GOT3 (cell line): ENCODE results near the gene TCF7.

Source experiments
- DNase-seq: peaks from one replicate; lab custom pipeline; 2025; ENCODE audit warnings: mixed read lengths; lab: John Stamatoyannopoulos, UW

Gene TCF7

GRCh38 chr5:134113363-134113889, 1.1 kb upstream of the TCF7 start:
- DNase-seq, result no peak

- DNase-seq, result no peak
Observed at GRCh38 chr5:134114886-134115805, 665 bp downstream of the TCF7 start.

- DNase-seq, result no peak
Observed at GRCh38 chr5:134115806-134116175, 1.3 kb downstream of the TCF7 start.

- no peak for DNase-seq
Observed at GRCh38 chr5:134116286-134116685, 1.8 kb downstream of the TCF7 start.

GRCh38 chr5:134116789-134117761, 2.6 kb downstream of the TCF7 start:
- no peak for DNase-seq

GRCh38 chr5:134118212-134118835, 3.8 kb downstream of the TCF7 start:
- no peak for DNase-seq

GRCh38 chr5:134119720-134120119, 5.2 kb downstream of the TCF7 start:
- DNase-seq, result no peak

- no peak for DNase-seq
Observed at GRCh38 chr5:134120386-134121138, 6.1 kb downstream of the TCF7 start.

GRCh38 chr5:134122530-134122929, 8.0 kb downstream of the TCF7 start:
- DNase-seq, result no peak

- no peak for DNase-seq
Observed at GRCh38 chr5:134123360-134123759, 8.9 kb downstream of the TCF7 start.

GRCh38 chr5:134124289-134125038, 10.0 kb downstream of the TCF7 start:
- peak; percentile 97 for DNase-seq

- DNase-seq, result peak; percentile 97
Observed at GRCh38 chr5:134125039-134126015, 10.8 kb downstream of the TCF7 start.

GRCh38 chr5:134127376-134127861, 12.9 kb downstream of the TCF7 start:
- DNase-seq, result no peak

GRCh38 chr5:134127988-134128647, 13.6 kb downstream of the TCF7 start:
- no peak for DNase-seq

GRCh38 chr5:134128648-134128995, 14.1 kb downstream of the TCF7 start:
- DNase-seq, result no peak

GRCh38 chr5:134129411-134130238, 15.1 kb downstream of the TCF7 start:
- DNase-seq, result no peak

GRCh38 chr5:134130239-134130945, 15.9 kb downstream of the TCF7 start:
- no peak for DNase-seq
